Activated T-cell treated with anti-CD3 and anti-CD28 coated beads for 4 hours (primary cell): ENCODE results near the gene CCDC192.

Experiments
- DNase-seq: peaks from one replicate; pipeline ENCODE4 v3.0.0-alpha.2; 2020

Gene CCDC192

DNA sequence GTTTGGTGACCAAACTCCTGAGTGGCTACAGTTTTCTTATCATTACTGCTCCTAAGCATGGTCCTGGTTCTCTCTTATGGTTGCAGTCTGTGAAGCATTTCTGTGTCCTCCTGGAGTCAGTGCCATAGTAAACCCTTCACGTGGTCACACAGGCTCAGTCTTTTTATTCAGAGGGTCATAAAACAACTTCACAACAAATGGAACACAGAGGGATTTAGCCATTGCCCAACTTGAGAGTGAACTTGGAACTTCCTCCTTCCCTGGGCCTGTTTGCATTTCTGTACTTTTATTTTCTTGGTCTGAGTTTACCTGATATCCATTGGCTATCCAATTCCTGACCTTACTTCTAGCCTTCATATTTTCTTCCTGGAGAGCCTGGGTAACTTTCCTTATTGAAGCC lies 144.9 kb downstream of the CCDC192 start:
- DNase-seq = no peak

DNA sequence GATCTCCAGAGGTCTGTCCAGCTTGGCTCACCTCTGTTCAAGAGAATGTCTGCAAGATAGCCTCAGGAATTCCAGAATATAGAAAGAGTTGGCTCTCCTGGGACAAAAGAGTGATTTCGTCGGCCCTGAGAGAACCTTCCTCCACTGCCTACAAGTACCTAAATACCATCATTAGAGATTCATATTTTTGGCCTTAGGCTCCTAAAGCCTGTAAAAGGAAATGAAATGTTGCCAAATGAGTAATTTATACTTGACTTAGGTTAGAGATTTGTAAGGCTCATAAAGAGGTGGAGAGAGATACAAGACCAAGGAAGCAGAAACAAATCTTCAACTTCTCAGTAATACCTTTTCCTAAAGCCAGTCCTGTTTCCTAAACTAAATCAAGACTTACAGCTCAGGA lies 146.2 kb downstream of the CCDC192 start:
- DNase-seq = no peak

GRCh38 chr5:127849891-127850290 lies 146.7 kb downstream of the CCDC192 start:
- DNase-seq = no peak

DNA sequence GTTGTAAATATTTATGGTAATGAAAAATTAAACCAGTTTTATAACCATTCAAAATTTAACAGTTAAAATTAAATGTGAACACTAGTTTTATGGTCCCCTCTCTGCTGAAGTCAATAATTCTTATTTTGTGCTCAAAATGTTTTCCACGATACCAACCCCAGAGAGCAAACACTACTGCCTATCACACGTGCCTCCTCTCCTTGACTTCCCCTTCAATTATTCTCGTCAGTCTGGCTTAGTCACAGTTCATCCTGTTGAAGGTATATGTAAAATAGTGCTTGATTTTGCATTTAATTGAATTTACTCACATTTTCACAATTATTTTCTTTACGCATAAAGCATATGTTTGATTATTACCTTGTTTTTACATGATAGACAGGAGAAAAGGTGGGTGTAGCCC lies 148.8 kb downstream of the CCDC192 start:
- no peak for DNase-seq

- no peak for DNase-seq
Measured at GRCh38 chr5:127854520-127854919, 151.3 kb downstream of the CCDC192 start.

DNA sequence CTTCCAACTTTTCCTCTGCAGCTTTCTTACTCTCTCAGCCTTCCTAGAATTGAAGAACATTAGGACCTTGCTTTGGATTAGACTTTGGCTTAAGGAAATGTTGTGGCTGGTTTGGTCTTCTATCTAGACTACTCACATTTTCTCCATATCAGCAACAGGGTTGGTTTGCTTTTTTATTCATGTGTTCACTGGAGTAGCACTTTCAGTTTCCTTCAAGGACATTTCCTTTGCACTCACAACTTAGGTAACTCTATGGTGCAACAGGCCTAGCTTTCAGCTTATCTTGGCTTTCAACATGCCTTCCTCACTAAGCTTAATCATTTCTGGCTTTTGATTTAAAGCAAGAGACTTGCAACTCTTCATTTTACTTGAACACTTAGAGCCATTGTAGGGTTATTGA lies 153.1 kb downstream of the CCDC192 start:
- DNase-seq = no peak

GRCh38 chr5:127858116-127858784 lies 155.1 kb downstream of the CCDC192 start:
- DNase-seq = no peak

GRCh38 chr5:127860291-127860690 lies 157.1 kb downstream of the CCDC192 start:
- DNase-seq = no peak

- DNase-seq = no peak
Measured at GRCh38 chr5:127863161-127863560, 160.0 kb downstream of the CCDC192 start.

- no peak for DNase-seq
Measured at GRCh38 chr5:127863610-127864395, 160.6 kb downstream of the CCDC192 start.

GRCh38 chr5:127864511-127864910 lies 161.3 kb downstream of the CCDC192 start:
- no peak for DNase-seq

DNA sequence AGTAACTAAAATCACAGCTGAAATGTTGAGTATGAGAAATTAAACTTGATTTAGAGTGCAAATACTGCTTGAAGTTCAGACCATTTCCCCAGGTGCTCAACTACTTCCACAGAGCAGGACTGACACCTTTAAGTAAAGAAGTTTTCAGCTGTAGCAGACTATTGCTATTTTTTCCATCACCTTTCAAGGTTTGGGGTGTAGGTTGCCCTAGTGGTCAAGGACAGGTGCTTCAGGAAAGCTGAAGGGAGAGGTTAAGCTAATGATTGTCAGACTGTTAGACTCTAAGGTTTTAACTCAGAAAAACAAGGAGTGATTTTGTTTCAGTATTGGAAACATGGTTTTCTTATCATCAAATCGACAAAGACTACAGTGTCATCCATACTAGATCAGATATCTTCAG lies 162.1 kb downstream of the CCDC192 start:
- DNase-seq = no peak

DNA sequence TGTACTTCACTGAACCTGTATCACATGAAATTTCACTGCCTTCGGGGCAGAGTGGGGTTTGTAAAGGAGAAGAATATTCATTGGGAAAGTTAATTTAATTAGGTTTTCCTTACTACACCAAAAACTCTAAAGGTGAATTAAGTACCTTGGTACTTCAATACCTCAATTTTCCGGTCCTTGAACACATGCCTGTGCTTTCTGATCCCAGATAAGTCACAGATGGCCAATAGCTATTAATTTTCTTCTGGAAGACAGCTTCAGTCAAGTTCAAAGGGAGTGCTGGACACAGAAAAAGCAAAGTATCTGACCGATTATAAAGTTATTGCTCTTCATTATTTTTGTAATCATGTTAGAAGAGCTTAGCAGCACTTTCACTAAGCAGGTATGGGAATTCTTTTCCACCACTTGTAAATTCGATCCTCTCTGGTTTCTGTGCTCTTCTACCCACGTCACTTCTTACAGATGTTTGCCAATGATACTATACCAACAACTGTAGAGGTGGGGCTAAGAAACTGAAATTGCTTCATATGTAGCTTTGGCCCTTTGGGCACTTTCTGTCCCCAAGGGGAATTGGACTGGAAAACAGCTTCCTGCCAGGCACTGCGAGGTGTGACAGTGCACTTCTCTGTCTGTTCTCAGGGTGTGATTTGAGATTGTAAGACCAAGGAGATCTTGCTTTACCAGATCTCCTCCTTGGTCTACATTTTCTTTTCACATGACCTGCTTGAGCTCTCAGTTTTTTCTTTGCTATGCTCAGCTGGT lies 164.0 kb downstream of the CCDC192 start:
- no peak for DNase-seq

DNA sequence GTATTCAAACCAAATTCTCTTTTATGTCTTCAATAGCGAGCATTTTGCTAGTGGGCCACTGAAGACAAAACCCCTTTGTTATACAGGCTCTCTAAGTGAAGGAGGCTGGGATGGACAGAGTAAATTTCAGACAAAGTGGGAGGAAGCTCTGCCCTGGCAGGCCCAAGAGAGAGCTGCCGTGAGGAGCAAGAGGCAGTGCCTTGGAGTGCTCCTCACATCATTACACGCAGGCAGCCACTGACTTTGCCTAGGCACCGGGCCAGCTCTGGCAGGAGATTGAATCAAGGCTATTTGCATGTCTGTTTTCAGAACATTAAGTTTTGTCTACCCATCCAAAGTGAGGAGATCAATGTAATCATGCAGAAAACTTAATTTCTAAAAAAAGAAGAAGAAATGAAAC lies 167.7 kb downstream of the CCDC192 start:
- no peak for DNase-seq

DNA sequence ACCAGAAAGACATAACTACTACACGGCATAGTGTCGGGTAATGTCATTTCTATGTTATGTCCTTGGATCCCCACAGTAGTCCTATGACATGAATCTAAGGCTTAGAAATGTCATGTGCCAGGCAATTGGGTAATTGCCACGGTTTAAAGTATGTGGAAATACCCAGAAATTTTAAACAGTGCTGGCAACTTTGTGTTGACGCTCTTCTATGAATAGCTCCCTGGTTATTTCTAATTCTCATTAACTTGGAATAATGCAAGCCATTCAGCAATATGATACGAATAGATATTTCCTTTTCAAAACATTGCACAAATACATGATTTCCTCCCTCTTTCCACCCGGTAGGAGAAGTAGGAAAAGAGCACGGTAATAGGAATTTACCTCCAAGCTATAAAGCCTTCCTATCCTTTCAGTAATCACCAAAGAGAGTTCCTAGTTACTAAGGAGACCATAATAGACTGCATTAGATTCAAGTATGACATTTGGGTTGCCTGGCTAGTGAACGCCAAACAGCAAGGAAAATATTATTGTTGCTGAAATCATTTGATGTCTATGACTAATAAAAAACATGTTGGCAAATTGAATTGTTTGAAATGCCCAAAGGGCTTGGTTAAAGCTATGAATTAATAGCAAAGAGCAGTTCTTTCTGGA lies 168.4 kb downstream of the CCDC192 start:
- DNase-seq = no peak

- DNase-seq = no peak
Measured at GRCh38 chr5:127872494-127872893, 169.3 kb downstream of the CCDC192 start.

DNA sequence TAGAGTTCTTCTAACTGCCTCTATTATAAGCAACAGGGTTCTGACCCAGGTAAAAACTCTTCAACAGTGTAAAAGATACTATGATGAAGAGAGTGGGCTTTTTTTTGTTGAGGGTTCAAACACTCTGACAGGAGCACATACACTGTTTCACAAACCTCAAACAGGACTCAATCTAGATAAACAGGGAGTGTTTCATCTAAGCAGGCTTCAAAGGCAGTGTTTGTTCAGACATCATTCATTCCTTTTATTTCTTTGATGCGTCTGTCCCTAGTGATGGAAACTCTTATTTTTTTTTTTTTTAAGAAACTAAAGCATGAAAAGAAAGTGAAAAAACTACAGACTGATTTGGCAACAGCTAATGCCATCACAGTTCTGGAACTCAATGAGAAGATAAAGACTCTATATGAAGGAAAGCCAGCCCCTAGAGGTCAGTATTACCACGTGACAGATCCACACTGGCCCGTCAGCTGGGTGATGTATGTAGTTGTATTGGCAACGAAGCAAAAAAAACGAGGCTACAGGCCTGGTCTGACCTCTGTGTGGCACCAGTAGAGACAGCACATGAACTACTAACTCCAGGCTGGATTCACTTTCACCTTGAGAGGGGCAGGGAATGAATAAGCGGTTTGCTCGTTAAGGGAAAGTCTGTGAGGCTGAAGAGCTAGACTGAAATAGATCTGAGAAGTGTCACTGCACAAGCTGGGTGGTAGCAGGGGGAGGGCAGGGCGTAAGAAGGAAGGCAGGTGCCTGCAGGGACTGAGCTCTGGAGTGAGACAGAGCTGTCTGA lies 172.2 kb downstream of the CCDC192 start:
- no peak for DNase-seq

DNA sequence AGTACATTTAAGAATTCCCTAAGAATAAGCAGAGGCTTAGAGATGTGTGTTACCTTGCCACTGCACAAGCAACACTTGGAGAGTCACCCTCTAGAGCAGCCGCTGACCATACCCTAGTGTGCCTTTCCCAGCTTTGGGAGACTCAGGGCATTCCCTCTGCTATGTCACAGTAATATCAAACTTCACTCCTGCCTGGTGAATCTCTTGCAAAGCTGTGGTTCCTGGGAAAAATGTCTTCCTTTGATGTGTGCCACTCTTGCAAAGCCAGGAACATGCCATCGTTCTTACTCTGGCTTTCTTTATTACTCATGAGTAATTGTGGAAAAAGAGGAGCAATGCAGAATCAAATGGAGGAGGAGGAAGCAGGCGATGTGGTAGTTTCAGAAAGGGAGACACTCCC lies 173.2 kb downstream of the CCDC192 start:
- DNase-seq = no peak

DNA sequence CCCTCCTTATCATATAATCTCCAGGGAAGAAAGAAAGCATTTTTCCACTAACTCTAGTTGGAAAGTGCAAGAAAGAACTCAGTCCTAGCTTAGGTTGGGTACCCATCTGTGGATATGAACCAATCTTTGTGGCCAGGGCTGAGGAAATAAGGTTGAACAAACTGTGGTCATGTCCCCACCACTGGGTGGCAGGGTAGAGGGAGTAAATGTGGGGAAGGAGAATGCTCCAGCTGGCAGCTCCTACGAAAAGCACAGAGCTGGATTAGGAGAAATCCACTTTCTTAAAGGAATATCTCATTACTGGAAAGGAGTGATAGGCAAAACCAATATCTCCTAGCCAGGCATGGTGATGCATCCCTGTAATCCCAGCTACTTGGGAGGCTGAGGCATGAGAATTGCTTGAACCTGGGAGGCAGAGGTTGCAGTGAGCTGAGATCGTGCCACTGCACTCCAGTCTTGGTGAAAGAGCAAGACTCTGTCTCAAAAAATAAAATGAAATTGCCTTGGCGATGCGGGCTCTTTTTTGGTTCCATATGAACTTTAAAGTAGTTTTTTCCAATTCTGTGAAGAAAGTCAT lies 175.1 kb downstream of the CCDC192 start:
- no peak for DNase-seq

DNA sequence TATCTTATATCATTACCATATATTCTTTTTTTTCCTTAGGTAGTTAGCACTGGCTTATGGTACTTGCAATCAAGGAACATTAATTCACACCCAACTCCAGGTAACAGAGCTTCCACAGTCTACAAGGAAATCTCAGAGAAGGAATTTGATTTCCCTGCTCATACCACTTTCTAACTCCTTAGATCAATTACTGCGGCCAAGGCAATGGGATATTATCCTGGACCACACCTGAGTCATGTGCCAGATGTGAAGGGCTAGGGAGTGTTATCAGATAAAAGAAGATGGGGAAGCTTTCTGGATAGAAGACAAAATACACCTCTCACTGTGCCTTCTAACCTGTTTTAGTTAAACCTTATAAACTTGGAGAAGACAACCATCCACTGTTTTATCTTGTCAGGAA lies 181.2 kb downstream of the CCDC192 start:
- DNase-seq = no peak

DNA sequence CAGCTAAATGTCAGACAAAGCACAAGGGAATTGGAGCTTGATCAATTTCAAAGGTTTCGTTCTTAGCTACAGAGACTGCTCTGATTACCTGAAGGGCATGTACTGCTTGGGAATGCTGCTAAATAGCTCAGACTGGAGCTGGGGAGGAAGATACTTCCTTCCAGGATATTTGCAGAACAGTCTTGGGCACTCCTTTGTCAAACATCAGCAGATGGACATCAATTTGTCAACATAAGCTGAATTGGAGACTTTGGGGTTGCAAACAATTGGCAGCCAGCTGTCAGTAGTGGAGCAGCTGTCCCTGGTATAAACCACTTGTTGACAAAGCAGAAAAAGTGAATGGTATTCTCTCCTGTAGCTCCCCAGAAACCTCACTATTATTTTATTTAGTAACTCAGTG lies 182.0 kb downstream of the CCDC192 start:
- DNase-seq = no peak

DNA sequence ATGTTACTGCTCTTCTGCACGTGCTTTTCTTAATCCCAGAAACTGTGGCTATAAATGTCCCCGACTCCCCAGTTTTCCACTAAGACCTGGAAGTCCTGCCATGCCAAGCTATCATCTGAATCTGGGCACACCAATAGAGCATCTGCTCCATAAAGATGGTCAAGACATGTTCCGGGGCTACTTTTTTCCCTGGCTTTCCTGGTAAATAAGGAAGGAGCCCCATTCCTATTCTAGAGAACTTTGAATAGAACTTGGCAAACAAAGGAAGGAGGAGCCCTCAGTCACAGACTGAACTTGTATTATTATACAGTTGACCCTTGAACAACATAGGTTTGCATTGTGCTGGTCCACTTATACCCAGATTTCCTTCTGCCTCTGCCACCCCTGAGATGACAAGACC lies 182.9 kb downstream of the CCDC192 start:
- DNase-seq = no peak
